Hematopoietic multipotent progenitor cell treated with erythropoietin and hydrocortisone succinate and interleukin-3 and kit ligand, for 4 days (in vitro differentiated cells): Measurements from ENCODE around the gene RHEB.

Source experiments
- DNase-seq: peaks from one replicate; pipeline ENCODE4 v3.0.0-alpha.2; 2015

Gene RHEB

GRCh38 chr7:151429560-151430331 lies 89.9 kb downstream of the RHEB start:
- DNase-seq = peak; percentile 41

DNA sequence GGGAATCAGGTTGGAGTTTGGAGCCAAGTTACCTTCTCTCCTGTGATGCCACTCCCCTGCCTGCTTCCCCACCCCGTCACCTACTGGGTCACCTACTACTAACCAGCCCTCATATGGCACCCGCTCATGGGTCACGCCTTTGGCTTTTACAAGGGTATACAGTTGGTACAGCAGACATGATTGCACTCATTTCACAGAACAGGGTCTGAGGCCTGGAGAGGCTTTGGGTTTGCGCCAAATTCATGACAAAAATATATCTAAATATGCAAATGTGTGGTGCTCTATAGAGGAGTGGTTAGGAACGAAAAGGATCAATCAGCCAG lies 90.5 kb downstream of the RHEB start:
- no peak for DNase-seq

GRCh38 chr7:151428378-151429236 lies 91.1 kb downstream of the RHEB start:
- DNase-seq = no peak

- DNase-seq = no peak
Measured at GRCh38 chr7:151427705-151428377, 91.9 kb downstream of the RHEB start.

DNA sequence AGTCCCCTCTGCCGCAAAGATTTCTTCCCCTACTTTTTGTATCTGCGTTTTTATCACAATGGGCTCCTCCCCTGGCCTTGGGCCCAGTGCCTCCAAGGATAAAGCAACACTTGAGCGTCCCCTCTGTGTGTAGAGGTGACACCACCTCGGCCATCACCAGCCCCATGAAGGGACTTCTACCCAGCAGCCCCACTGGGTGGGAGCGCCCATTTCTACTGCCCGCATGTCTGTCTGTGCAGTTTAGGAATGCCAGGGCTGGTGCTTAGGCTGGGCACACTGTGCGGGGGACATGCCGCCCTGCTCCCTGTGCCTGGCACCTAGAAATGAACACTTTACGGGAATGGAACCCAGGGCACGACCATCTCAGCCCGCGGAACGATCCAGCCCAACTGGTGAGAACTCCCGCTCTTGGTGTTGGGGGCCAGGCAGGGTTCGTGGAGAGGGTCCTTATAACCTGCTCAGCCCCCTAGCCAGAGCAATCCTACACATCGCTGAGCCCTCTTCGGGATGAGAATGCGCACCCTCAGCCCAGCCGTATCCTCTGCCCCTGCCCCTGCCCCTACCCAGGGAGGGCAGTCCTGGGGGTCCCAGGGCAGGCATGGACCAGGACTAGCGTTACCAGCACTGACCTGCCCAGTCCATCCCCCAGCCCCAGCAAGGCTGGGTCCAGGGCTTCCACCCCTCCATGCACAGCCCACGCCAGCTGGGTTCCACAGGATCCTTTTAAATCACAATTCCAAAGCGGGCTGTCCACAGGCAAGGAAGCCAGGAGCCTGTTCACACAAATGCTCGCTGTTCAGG lies 92.6 kb downstream of the RHEB start:
- DNase-seq = no peak

DNA sequence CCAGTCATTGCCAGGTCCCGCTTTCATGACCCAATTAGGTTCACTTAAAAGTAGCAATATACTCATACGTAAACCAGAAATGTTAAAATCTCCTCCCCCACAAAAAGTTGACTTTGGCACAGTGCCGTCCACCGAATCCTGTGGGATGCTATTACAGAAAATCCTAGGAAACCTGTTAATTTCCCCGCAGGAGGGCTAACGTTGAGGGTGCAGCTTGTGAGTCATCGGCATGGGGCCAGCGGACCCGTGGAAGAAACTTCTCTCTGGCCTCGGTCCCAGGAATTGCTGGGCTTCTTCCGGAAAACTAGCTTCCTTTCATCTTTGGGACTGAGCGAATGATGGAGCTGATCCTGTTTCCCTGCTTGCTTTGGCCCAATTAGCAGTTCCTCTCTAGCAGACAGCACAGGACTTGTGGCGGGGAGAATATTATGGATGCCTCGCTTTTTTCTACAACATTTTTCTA lies 93.2 kb downstream of the RHEB start:
- no peak for DNase-seq

GRCh38 chr7:151425670-151426440 lies 93.8 kb downstream of the RHEB start:
- DNase-seq = no peak

- DNase-seq = no peak
Measured at GRCh38 chr7:151424799-151425198, 94.9 kb downstream of the RHEB start.

- no peak for DNase-seq
Measured at GRCh38 chr7:151423936-151424335, 95.8 kb downstream of the RHEB start.

DNA sequence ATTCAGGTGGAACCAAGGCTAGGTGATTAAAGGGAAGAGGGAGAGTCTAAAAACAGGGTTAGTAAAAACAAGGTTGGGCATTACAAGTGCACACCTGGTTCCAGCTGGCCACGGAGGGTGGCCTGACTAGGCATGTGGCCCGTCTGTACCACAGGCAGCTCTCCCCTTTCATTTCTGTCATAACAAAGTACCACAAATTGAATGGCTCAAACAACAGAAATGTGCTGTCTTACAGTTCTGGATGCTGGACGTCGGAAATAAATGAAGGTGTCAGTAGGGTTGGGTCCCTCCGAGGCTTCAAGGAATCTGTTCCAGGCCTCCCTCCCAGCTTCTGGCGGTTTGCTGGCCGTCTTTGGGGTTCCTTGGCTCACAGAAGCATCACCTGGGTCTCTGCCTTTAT lies 96.5 kb downstream of the RHEB start:
- DNase-seq = no peak

DNA sequence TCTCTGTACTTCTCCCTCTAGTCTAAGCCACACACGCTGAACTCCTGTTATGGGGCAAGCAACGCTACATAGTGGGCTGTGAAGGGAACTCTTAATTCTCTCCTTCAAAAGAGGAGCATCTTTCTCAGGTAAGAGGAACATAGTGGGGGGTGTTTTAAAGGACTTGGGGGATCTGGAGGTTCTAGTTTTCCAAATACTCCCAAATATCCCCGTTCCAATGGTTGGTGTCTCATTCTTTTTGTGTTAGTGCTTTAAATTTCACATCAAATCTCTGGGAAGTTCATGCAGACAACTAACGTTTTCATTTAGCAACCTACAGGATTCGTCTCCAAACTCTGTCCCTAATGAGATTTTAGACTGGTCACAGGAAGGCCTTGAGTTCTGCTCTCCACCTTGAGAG lies 97.5 kb downstream of the RHEB start:
- DNase-seq = no peak

DNA sequence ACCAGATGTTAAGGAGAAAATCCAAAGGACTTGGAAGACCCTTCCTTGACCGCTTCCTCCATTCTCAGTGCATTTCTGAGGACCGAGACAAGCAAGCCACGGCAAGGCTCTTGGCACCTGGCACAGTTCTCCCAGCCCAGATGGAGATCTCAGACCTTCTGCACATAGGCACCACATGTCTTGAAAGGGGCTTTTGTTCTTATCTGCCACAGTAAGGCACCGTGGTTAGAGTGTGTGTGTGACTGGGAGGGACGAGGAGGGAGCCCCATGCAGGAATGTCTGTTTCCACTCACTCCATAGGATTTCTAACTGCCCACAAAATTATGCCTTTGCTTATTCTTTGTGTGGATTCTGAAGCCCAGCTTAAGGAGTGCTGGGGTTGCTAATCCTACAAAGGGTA lies 99.6 kb downstream of the RHEB start:
- no peak for DNase-seq

DNA sequence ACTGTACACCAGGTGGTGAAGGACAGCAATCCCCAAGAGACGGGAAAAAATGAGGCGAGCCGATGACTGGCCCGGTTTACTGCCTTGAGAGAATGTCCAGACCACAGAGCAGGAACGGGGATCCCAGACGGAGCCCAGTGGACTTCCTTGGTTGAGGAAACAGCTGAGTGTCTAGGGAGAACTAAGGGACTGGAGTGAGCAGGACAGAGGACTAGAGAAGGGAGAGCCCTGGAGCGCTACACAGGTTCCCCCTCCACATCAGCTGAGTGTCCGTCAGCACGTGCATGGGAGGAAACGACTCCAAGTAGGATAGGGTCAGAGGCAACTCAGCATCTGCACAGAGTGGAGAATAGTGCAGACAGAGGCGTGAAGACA lies 102.8 kb downstream of the RHEB start:
- DNase-seq = no peak

GRCh38 chr7:151416112-151416940 lies 103.4 kb downstream of the RHEB start:
- no peak for DNase-seq
